Lung (tissue), 12 donors: ENCODE measurements around the gene TRABD2A. TPM values are rescaled to one million over a fixed set of nuclear protein-coding genes. Genes with fewer than 3 reads are reported as not detected.

Experiments
- ATAC-seq: fragments of 200-7000 bp; cut with Tn5 transposase; one replicate; pipeline ENCODE4 v1.9.1; 2020; ENCODE audit warnings: moderate number of reproducible peaks; ENCODE audit not compliant: insufficient read depth, low FRiP score
- DNase-seq, 3 donors: peaks; one replicate each; pipeline ENCODE4 v3.0.0-alpha.2; 2013 to 2017
- H3K27ac ChIP-seq, 2 donors: one replicate each; pipeline ENCODE4 v1.5.1; 2013; ENCODE audit warnings: mild to moderate bottlenecking in 2 of 2, moderate library complexity in 2 of 2, control low read depth in 1 of 2, inconsistent platforms in 1 of 2, low read depth in 1 of 2, low read length in 1 of 2
- H3K27me3 ChIP-seq, 3 donors: one replicate each; pipeline ENCODE4 v1.5.1; 2013; ENCODE audit warnings: low read length in 2 of 3; ENCODE audit not compliant: control insufficient read depth in 3 of 3, insufficient read depth in 3 of 3
- H3K36me3 ChIP-seq, 4 donors: one replicate each; pipeline ENCODE4 v1.5.1; 2013; ENCODE audit warnings: low read length in 4 of 4, mild to moderate bottlenecking in 1 of 4, moderate library complexity in 1 of 4; ENCODE audit not compliant: control insufficient read depth in 4 of 4, insufficient read depth in 4 of 4
- H3K4me1 ChIP-seq, 5 donors: one replicate each; pipeline ENCODE4 v1.5.1; 2013; ENCODE audit warnings: low read length in 5 of 5, mild to moderate bottlenecking in 2 of 5, moderate library complexity in 1 of 5; ENCODE audit not compliant: control insufficient read depth in 5 of 5, insufficient read depth in 5 of 5
- H3K4me3 ChIP-seq: one replicate; pipeline ENCODE4 v1.5.1; 2013; ENCODE audit warnings: mild to moderate bottlenecking, control low read depth, moderate library complexity
- H3K9ac ChIP-seq, 2 donors: one replicate each; pipeline ENCODE4 v1.5.1; 2013; ENCODE audit warnings: low read length in 2 of 2, control low read depth in 1 of 2; ENCODE audit not compliant: insufficient read depth in 1 of 2
- H3K9me3 ChIP-seq, 4 donors: one replicate each; pipeline ENCODE4 v1.5.1; 2013; ENCODE audit warnings: low read length in 3 of 4, mild to moderate bottlenecking in 1 of 4, moderate library complexity in 1 of 4; ENCODE audit not compliant: control insufficient read depth in 4 of 4, insufficient read depth in 3 of 4
- CTCF ChIP-seq: IDR thresholded peaks from 2 replicates; pipeline ENCODE4 v1.5.1; 2012; ENCODE audit warnings: mild to moderate bottlenecking; ENCODE audit errors: control extremely low read depth, extremely low read depth
- WGBS, 2 donors: extraction: QIAGEN DNeasy Blood & Tissue Kit; methylation state at CpG; one replicate each; pipeline ENCODE4 v1.1.7; 2013; 5-methylcytosine and 5-hydroxymethylcytosine counted together
- polyA plus RNA-seq, 2 donors: library from polyadenylated mRNA; stranded (reverse); fragments of 200-250 nt; gene quantifications; one replicate each; pipeline ENCODE4 v1.2.1, GENCODE V29; 2013
- total RNA-seq, 2 donors: library from RNA; depleted of rRNA in 1 of 2; stranded (reverse); fragments of >200 nt in 1 of 2; gene quantifications; one replicate each; pipeline ENCODE4 v1.2.1, GENCODE V29; 2014 to 2021
- donor health status: control.
- donor health status: control.
- donor health status: Bipolar disorder and iron deficiency.
- donor health status: healthy.
- donor health status: DM: yes; HTN: yes; CAD: no.

TRABD2A gene
- total and polyA plus RNA-seq, 4 donors = 1.9 to 3.1 (median 2.3) TPM

GRCh38 chr2:84785950-84786349 lies 94.9 kb downstream of the TRABD2A start:
- DNase-seq (no peak), ATAC-seq (no peak)
- Histone ChIP-seq H3K27me3 (no peaks in the 10 kb centered on the region), H3K4me1 (peaks cover 0 to 3% (median 0%) of the 10 kb centered on the region in 5 donors), H3K4me3 (no peak overlapping the region), H3K27ac (no peak overlapping the region), H3K36me3 (no peaks in the 10 kb centered on the region), H3K9ac (no peak overlapping the region), H3K9me3 (no peaks in the 10 kb centered on the region)
- no peak for TF ChIP-seq CTCF
- WGBS, 2 donors = 90 to 96% methylated on average over 4 of the region's 4 CpGs

DNA sequence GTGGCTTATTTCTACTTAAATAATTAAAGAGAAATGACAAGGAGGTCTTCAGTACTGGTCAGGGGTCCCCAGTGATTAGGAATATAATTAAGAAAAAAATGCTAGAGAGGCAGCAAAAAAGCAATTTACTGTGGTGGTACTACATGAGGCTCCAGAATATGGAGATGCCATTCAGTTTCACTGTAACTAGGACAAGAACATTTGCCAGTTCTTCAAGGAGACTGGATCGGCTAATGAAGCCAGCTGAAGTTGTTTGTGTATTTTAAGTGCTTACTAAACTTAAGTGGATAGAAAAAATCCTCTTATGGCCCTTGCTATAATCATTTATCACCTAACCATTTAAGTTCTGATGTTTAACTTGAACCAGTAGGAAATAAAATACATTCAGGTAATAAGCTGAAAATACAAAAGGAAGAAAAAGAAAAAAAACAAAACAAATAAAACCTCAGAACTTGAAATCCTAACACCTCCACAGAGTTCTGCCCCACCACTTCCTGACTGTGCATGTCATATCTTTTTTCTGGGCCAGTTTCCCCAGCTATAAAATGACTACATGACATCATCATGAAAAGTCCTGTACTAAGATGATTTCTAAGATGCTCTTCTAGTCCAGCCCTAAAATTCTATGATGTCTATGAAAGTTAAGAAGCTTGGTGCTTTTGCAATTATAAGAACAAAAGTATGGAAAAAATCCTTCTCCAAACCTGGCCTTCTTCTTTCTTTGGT lies 98.0 kb downstream of the TRABD2A start:
- no peak for DNase-seq
- Histone ChIP-seq H3K9ac (no peak overlapping the region), H3K27me3 (no peaks in the 10 kb centered on the region), H3K4me1 (no peaks in the 10 kb centered on the region), H3K9me3 (peaks cover 0 to 4% (median 1%) of the 10 kb centered on the region in 4 donors), H3K27ac (no peak overlapping the region), H3K4me3 (no peak overlapping the region), H3K36me3 (no peaks in the 10 kb centered on the region)
- no peak for TF ChIP-seq CTCF
- peak; percentile 15 for ATAC-seq
- 44 to 70% methylated on average over 1 of the region's 1 CpG for WGBS, 2 donors

- no peak for TF ChIP-seq CTCF
- Histone ChIP-seq H3K27ac (peak overlapping the region in 1 of 2 donors; percentile 45), H3K9ac (no peak overlapping the region), H3K4me3 (no peak overlapping the region), H3K9me3 (peaks cover 0 to 4% (median 1%) of the 10 kb centered on the region in 4 donors), H3K27me3 (no peaks in the 10 kb centered on the region), H3K36me3 (no peaks in the 10 kb centered on the region), H3K4me1 (no peaks in the 10 kb centered on the region)
- no peak for ATAC-seq
- WGBS, 2 donors = 52 to 68% methylated on average over 3 of the region's 3 CpGs
- DNase-seq = peak in 1 of 3 donors; percentile 10
Measured at GRCh38 chr2:84781942-84782716, 98.8 kb downstream of the TRABD2A start.
